Neuronal stem cell (in vitro differentiated cells): ENCODE results near the gene DEFB132.

Experiments used
- DNase-seq: peaks from one replicate; pipeline ENCODE4 v3.0.0-alpha.2; 2013; ENCODE audit warnings: low spot score
- H2AFZ ChIP-seq: one replicate; pipeline ENCODE4 v1.6.1; 2013; ENCODE audit warnings: mild to moderate bottlenecking, low read length, inconsistent platforms
- H2AK5ac ChIP-seq: 2 replicates; pipeline ENCODE4 v1.6.1; 2013; ENCODE audit warnings: low read depth, mild to moderate bottlenecking, inconsistent platforms, low read length, moderate library complexity, mixed read lengths
- H2BK120ac ChIP-seq: 2 replicates; pipeline ENCODE4 v1.6.1; 2013; ENCODE audit warnings: low read depth, mild to moderate bottlenecking, inconsistent platforms, low read length, moderate library complexity, mixed read lengths
- H2BK12ac ChIP-seq: one replicate; pipeline ENCODE4 v1.6.1; 2013; ENCODE audit warnings: low read length, inconsistent platforms
- H2BK15ac ChIP-seq: 2 replicates; pipeline ENCODE4 v1.6.1; 2013; ENCODE audit warnings: mild to moderate bottlenecking, low read length, inconsistent platforms, mixed read lengths
- H2BK5ac ChIP-seq: one replicate; pipeline ENCODE4 v1.6.1; 2013; ENCODE audit warnings: inconsistent platforms, mild to moderate bottlenecking, low read length, moderate library complexity
- H3K14ac ChIP-seq: one replicate; pipeline ENCODE4 v1.6.1; 2013; ENCODE audit warnings: low read length, inconsistent platforms
- H3K18ac ChIP-seq: 2 replicates; pipeline ENCODE4 v1.6.1; 2013; ENCODE audit warnings: low read length, inconsistent platforms
- H3K23ac ChIP-seq: 2 replicates; pipeline ENCODE4 v1.6.1; 2013; ENCODE audit warnings: low read depth, mild to moderate bottlenecking, mixed read lengths, low read length, inconsistent platforms; ENCODE audit not compliant: poor library complexity
- H3K27ac ChIP-seq: replicated peaks from 3 replicates; pipeline ENCODE4 v1.5.1; 2013; ENCODE audit warnings: low read length, inconsistent platforms
- H3K27me3 ChIP-seq, 3 experiments: 2 replicates each; pipeline ENCODE4 v1.6.1; 2013; ENCODE audit warnings: low read length in 3 of 3, mild to moderate bottlenecking in 2 of 3, inconsistent platforms in 1 of 3, low read depth in 1 of 3, mixed read lengths in 1 of 3, moderate library complexity in 1 of 3; ENCODE audit not compliant: control insufficient read depth in 3 of 3, insufficient read depth in 3 of 3
- H3K36me3 ChIP-seq, 2 donors: replicated peaks in 1 of 2; 2 replicates each; pipeline ENCODE4 v1.6.1; 2013; ENCODE audit warnings: low read length in 2 of 2; ENCODE audit not compliant: control insufficient read depth in 2 of 2, insufficient read depth in 2 of 2
- H3K4ac ChIP-seq: 2 replicates; pipeline ENCODE4 v1.6.1; 2013; ENCODE audit warnings: inconsistent platforms, mild to moderate bottlenecking, low read length, moderate library complexity
- H3K4me1 ChIP-seq, 2 donors: 1 replicate in 1 of 2; 2 replicates in 1 of 2; pipeline ENCODE4 v1.6.1; 2013; ENCODE audit warnings: low read length in 2 of 2, low read depth in 1 of 2; ENCODE audit not compliant: control insufficient read depth in 2 of 2, insufficient read depth in 1 of 2
- H3K4me2 ChIP-seq: one replicate; pipeline ENCODE4 v1.6.1; 2013; ENCODE audit warnings: mild to moderate bottlenecking, low read length, inconsistent platforms; ENCODE audit not compliant: insufficient read depth, poor library complexity, severe bottlenecking
- H3K4me3 ChIP-seq, 2 donors: 2 replicates each; pipeline ENCODE4 v1.5.1; 2013; ENCODE audit warnings: low read length in 2 of 2, mild to moderate bottlenecking in 2 of 2, inconsistent platforms in 1 of 2, moderate library complexity in 1 of 2
- H3K79me1 ChIP-seq: one replicate; pipeline ENCODE4 v1.6.1; 2013; ENCODE audit warnings: low read depth, mild to moderate bottlenecking, inconsistent platforms, low read length, moderate library complexity
- H3K9ac ChIP-seq: one replicate; pipeline ENCODE4 v1.6.1; 2013; ENCODE audit warnings: mild to moderate bottlenecking, low read depth, low read length, inconsistent platforms; ENCODE audit not compliant: poor library complexity
- H3K9me3 ChIP-seq, 2 donors: replicated peaks in 1 of 2; 2 replicates each; pipeline versions ENCODE3 to v1.6.1; 2013; ENCODE audit warnings: low read length in 2 of 2, mild to moderate bottlenecking in 2 of 2, inconsistent platforms in 1 of 2, low read depth in 1 of 2, mixed read lengths in 1 of 2, moderate library complexity in 1 of 2; ENCODE audit not compliant: control insufficient read depth in 2 of 2, insufficient read depth in 1 of 2
- H4K8ac ChIP-seq: one replicate; pipeline ENCODE4 v1.6.1; 2013; ENCODE audit warnings: low read depth, mild to moderate bottlenecking, inconsistent platforms, low read length, moderate library complexity
- H4K91ac ChIP-seq: one replicate; pipeline ENCODE4 v1.6.1; 2013; ENCODE audit warnings: low read length, low read depth, mild to moderate bottlenecking, inconsistent platforms; ENCODE audit not compliant: poor library complexity
- WGBS, 2 donors: extraction: QIAGEN DNeasy Blood & Tissue Kit; methylation state at CpG; one replicate each; pipeline ENCODE4 v1.1.7; 2013; ENCODE audit warnings: missing lambda C conversion rate in 2 of 2, mixed read lengths in 1 of 2; ENCODE audit not compliant: insufficient read length in 2 of 2, insufficient replicate concordance in 1 of 2; ENCODE audit errors: extremely low coverage in 2 of 2; 5-methylcytosine and 5-hydroxymethylcytosine counted together

Gene DEFB132

GRCh38 chr20:297098-297924 lies 39.8 kb downstream of the DEFB132 start, which contains the start of gene ZCCHC3:
TSS of gene ZCCHC3 (plus strand) at chr20:297570. CDS start at chr20:297587, 17 bp downstream.
- H3K79me1 ChIP-seq, result no peaks in the 10 kb centered on the region
- H3K4me1 ChIP-seq, result peaks cover 20 to 23% of the 10 kb centered on the region in 2 donors
- peak within 1 kb of the TSS; percentile 83 for H3K27ac ChIP-seq
- H3K9me3 ChIP-seq, result peaks cover 0 to 9% of the 10 kb centered on the region in 2 donors
- H2AK5ac ChIP-seq, result peak within 1 kb of the TSS; percentile 40
- no peak within 1 kb of the TSS for H4K91ac ChIP-seq
- H3K4me2 ChIP-seq, result peak within 1 kb of the TSS; percentile 71
- H2BK12ac ChIP-seq, result no peak within 1 kb of the TSS
- H2AFZ ChIP-seq, result peak within 1 kb of the TSS; percentile 73
- no peaks in the 10 kb centered on the region for H3K27me3 ChIP-seq
- H3K4me3 ChIP-seq, result peak within 1 kb of the TSS; percentile 65 to 92
- H3K14ac ChIP-seq, result no peak within 1 kb of the TSS
- H3K4ac ChIP-seq, result peak within 1 kb of the TSS; percentile 0
- peak within 1 kb of the TSS; percentile 99 for H3K9ac ChIP-seq
- WGBS, 2 donors, result no CpG with 5 or more reads among the region's 99 CpGs
- peaks cover 3 to 24% of the 10 kb centered on the region in 2 donors for H3K36me3 ChIP-seq
- no peak within 1 kb of the TSS for H4K8ac ChIP-seq
- H2BK15ac ChIP-seq, result peak within 1 kb of the TSS; percentile 70
- DNase-seq, result peak; percentile 91
- H3K18ac ChIP-seq, result peak within 1 kb of the TSS; percentile 97
- no peak within 1 kb of the TSS for H2BK120ac ChIP-seq
- H2BK5ac ChIP-seq, result peak within 1 kb of the TSS; percentile 71
- peak within 1 kb of the TSS; percentile 94 for H3K23ac ChIP-seq

- H3K27me3 ChIP-seq, result no peaks in the 10 kb centered on the region
- H3K23ac ChIP-seq, result peak overlapping the region; percentile 94
- H3K27ac ChIP-seq, result peak overlapping the region; percentile 71
- no peak overlapping the region for H4K91ac ChIP-seq
- no peak for DNase-seq
- peak overlapping the region; percentile 40 for H2AK5ac ChIP-seq
- peaks cover 20 to 27% of the 10 kb centered on the region in 2 donors for H3K4me1 ChIP-seq
- H3K18ac ChIP-seq, result peak overlapping the region; percentile 97
- H2BK15ac ChIP-seq, result peak overlapping the region; percentile 70
- peak overlapping the region; percentile 0 for H3K4ac ChIP-seq
- H2BK120ac ChIP-seq, result no peak overlapping the region
- H4K8ac ChIP-seq, result no peak overlapping the region
- H2AFZ ChIP-seq, result peak overlapping the region; percentile 73
- WGBS, 2 donors, result no CpG with 5 or more reads among the region's 75 CpGs
- H3K9ac ChIP-seq, result peak overlapping the region; percentile 99
- no peak overlapping the region for H2BK12ac ChIP-seq
- H3K4me2 ChIP-seq, result peak overlapping the region; percentile 71
- H3K9me3 ChIP-seq, result peaks cover 0 to 12% of the 10 kb centered on the region in 2 donors
- peak overlapping the region; percentile 71 for H2BK5ac ChIP-seq
- H3K36me3 ChIP-seq, result peaks cover 3 to 24% of the 10 kb centered on the region in 2 donors
- H3K79me1 ChIP-seq, result no peaks in the 10 kb centered on the region
- no peak overlapping the region for H3K14ac ChIP-seq
- H3K4me3 ChIP-seq, result peak overlapping the region; percentile 65 to 92
These were observed 40.6 kb downstream of the DEFB132 start for GRCh38 chr20:297925-298775.

- Histone ChIP-seq H3K14ac (no peak overlapping the region), H3K27ac (no peak overlapping the region), H3K36me3 (peaks cover 3 to 24% of the 10 kb centered on the region in 2 donors), H2BK15ac (no peak overlapping the region), H3K4me1 (peaks cover 20 to 27% of the 10 kb centered on the region in 2 donors), H4K8ac (no peak overlapping the region), H4K91ac (no peak overlapping the region), H2BK12ac (no peak overlapping the region), H3K4me2 (peak overlapping the region; percentile 71), H3K9me3 (peaks cover 0 to 12% of the 10 kb centered on the region in 2 donors), H3K27me3 (no peaks in the 10 kb centered on the region), H2AFZ (no peak overlapping the region), H2BK120ac (no peak overlapping the region), H3K4ac (no peak overlapping the region), H3K23ac (peak overlapping the region; percentile 94), H2AK5ac (peak overlapping the region; percentile 40), H3K4me3 (peak overlapping the region; percentile 65 to 92), H2BK5ac (no peak overlapping the region), H3K79me1 (no peaks in the 10 kb centered on the region), H3K18ac (no peak overlapping the region), H3K9ac (peak overlapping the region; percentile 99)
- no CpG with 5 or more reads among the region's 15 CpGs for WGBS, 2 donors
- DNase-seq, result no peak
These were observed 41.4 kb downstream of the DEFB132 start for GRCh38 chr20:298776-299391.
